OCI-LY7 (cell line): ENCODE data around the gene GNA12. TPM values are rescaled to one million over a fixed set of nuclear protein-coding genes. Genes with fewer than 3 reads are reported as not detected.

Source experiments
- BruUV-seq: library from RNA; stranded (reverse); fragments of 400-500 nt; replicated peaks from 2 replicates; lab custom pipeline; 2021; lab: Mats Ljungman, UMichigan
- CTCF ChIA-PET: fragments of 300-600 bp; sonication (Branson Sonifier 250); formaldehyde crosslinking; loops from one replicate; lab custom pipeline; 2022; ENCODE audit warnings: antibody characterized with exemption; ENCODE audit not compliant: unreplicated experiment; lab: Charles Lee
- POLR2A ChIA-PET: fragments of 300-600 bp; sonication (Branson Sonifier 250); formaldehyde crosslinking; loops from one replicate; lab custom pipeline; 2022; ENCODE audit warnings: antibody characterized with exemption; lab: Charles Lee
- DNase-seq: peaks from one replicate; pipeline ENCODE4 v3.0.0-alpha.2; 2015; ENCODE audit warnings: low spot score
- H2AFZ ChIP-seq: fragments of 200-600 bp; sonication (generic), shearing (Covaris generic); 2 replicates; pipeline ENCODE4 v1.6.1; 2014; ENCODE audit warnings: mild to moderate bottlenecking, antibody characterized with exemption, low read length, moderate library complexity
- H3K27ac ChIP-seq: fragments of 200-600 bp; sonication (generic); 2 replicates; pipeline ENCODE4 v1.5.1; 2014; ENCODE audit warnings: mixed run types, low read depth, mild to moderate bottlenecking, moderate library complexity, low read length, inconsistent platforms; ENCODE audit not compliant: poor library complexity, severe bottlenecking
- H3K36me3 ChIP-seq: fragments of 200-600 bp; sonication (generic); 2 replicates; pipeline ENCODE4 v1.6.1; 2014; ENCODE audit warnings: mild to moderate bottlenecking, antibody characterized with exemption, low read length, moderate library complexity, mixed read lengths; ENCODE audit not compliant: insufficient read depth
- H3K4me1 ChIP-seq: fragments of 200-600 bp; sonication (generic); 2 replicates; pipeline ENCODE4 v1.5.1; 2014; ENCODE audit warnings: mild to moderate bottlenecking, low read length; ENCODE audit not compliant: insufficient read depth, poor library complexity, severe bottlenecking
- H3K4me2 ChIP-seq: fragments of 200-600 bp; sonication (generic); 2 replicates; pipeline ENCODE4 v1.6.1; 2014; ENCODE audit warnings: mild to moderate bottlenecking, low read length
- H3K4me3 ChIP-seq: fragments of 200-600 bp; sonication (generic); 2 replicates; pipeline ENCODE4 v1.5.1; 2014; ENCODE audit warnings: mild to moderate bottlenecking, low read depth, low read length; ENCODE audit not compliant: poor library complexity, severe bottlenecking
- H3K79me2 ChIP-seq: fragments of 200-600 bp; sonication (generic); 2 replicates; pipeline ENCODE4 v1.6.1; 2016; ENCODE audit warnings: low read depth, mild to moderate bottlenecking, low read length, moderate library complexity, mixed read lengths; ENCODE audit not compliant: insufficient read depth
- H3K9me2 ChIP-seq: fragments of 200-600 bp; sonication (generic); 2 replicates; pipeline ENCODE4 v1.6.1; 2016; ENCODE audit warnings: mild to moderate bottlenecking, low read length, mixed read lengths; ENCODE audit not compliant: insufficient read depth
- H3K9me3 ChIP-seq: fragments of 200-600 bp; sonication (generic); 2 replicates; pipeline ENCODE4 v1.6.1; 2014; ENCODE audit warnings: mild to moderate bottlenecking, mixed run types, low read length, mixed read lengths
- H4K20me1 ChIP-seq: fragments of 200-600 bp; sonication (generic); 2 replicates; pipeline ENCODE4 v1.6.1; 2014; ENCODE audit warnings: mild to moderate bottlenecking, antibody characterized with exemption, low read length, moderate library complexity, mixed read lengths; ENCODE audit not compliant: insufficient read depth
- EZH2phosphoT487 ChIP-seq: fragments of 200-600 bp; sonication (generic); IDR thresholded peaks from 2 replicates; pipeline ENCODE4 v1.6.1; 2018; ENCODE audit warnings: low read depth, borderline replicate concordance, mild to moderate bottlenecking, mixed run types, antibody characterized with exemption, low read length, moderate library complexity, mixed read lengths
- intact Hi-C: fragments of 100-400 bp; cut with micrococcal nuclease; formaldehyde crosslinking; loops from one replicate; pipeline ENCODE4 v1.10.0; 2022; ENCODE audit not compliant: unreplicated experiment
- total RNA-seq, 2 experiments: library from RNA; depleted of rRNA in 1 of 2; stranded (reverse); fragments of >200 nt in 1 of 2; shearing (Covaris generic) in 1 of 2; gene quantifications; 2 replicates each; pipeline ENCODE4 v1.2.3, GENCODE V29; 2014 to 2022
- TF ChIP-seq, protein P1 (sequence below): fragments of 200-600 bp; sonication (generic); conservative IDR thresholded peaks from 2 replicates; pipeline ENCODE4 v1.5.1; 2014; ENCODE audit warnings: mild to moderate bottlenecking, antibody characterized with exemption, low read length, moderate library complexity, mixed read lengths

Gene GNA12
- total RNA-seq, 2 experiments from 2014 or later, result 10.3 to 35.9 TPM

- Histone ChIP-seq H2AFZ (no peak overlapping the region), H3K9me2 (no peaks in the 10 kb centered on the region), H3K4me2 (no peak overlapping the region), H3K79me2 (peaks cover 25% of the 10 kb centered on the region; the same call in 1 of the 2 replicates), H3K4me1 (peaks cover 13% of the 10 kb centered on the region), H3K4me3 (no peak overlapping the region), H3K36me3 (peaks cover 4% of the 10 kb centered on the region), H3K9me3 (no peaks in the 10 kb centered on the region), H3K27ac (no peak overlapping the region), H4K20me1 (peaks cover 13% of the 10 kb centered on the region; the same call in 1 of the 2 replicates)
- TF ChIP-seq, protein P1, sequence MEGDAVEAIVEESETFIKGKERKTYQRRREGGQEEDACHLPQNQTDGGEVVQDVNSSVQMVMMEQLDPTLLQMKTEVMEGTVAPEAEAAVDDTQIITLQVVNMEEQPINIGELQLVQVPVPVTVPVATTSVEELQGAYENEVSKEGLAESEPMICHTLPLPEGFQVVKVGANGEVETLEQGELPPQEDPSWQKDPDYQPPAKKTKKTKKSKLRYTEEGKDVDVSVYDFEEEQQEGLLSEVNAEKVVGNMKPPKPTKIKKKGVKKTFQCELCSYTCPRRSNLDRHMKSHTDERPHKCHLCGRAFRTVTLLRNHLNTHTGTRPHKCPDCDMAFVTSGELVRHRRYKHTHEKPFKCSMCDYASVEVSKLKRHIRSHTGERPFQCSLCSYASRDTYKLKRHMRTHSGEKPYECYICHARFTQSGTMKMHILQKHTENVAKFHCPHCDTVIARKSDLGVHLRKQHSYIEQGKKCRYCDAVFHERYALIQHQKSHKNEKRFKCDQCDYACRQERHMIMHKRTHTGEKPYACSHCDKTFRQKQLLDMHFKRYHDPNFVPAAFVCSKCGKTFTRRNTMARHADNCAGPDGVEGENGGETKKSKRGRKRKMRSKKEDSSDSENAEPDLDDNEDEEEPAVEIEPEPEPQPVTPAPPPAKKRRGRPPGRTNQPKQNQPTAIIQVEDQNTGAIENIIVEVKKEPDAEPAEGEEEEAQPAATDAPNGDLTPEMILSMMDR, result no peak
- TF ChIP-seq EZH2phosphoT487, result no peak
- ChIA-PET CTCF (interaction anchor here (1.2 kb wide), 2 partner anchors 21 to 89 kb away, joined by 3 to 5 read pairs; no protein-coding TSS in a partner anchor), POLR2A (interaction anchor here (0.6 to 1.3 kb wide), 5 partner anchors 9 to 255 kb away, joined by 3 to 5 read pairs (median 4); no protein-coding TSS in a partner anchor)
- intact Hi-C loops, result no loop called here
- no TSS peak for BruUV-seq
- no peak for DNase-seq
These were observed 44.9 kb downstream of the GNA12 start for GRCh38 chr7:2799253-2799652.

- Histone ChIP-seq H3K4me1 (peaks cover 13% of the 10 kb centered on the region), H3K9me3 (no peaks in the 10 kb centered on the region), H4K20me1 (peaks cover 13% of the 10 kb centered on the region; the same call in 1 of the 2 replicates), H3K4me2 (no peak overlapping the region), H2AFZ (no peak overlapping the region), H3K36me3 (peaks cover 9% of the 10 kb centered on the region), H3K79me2 (peaks cover 25% of the 10 kb centered on the region; the same call in 1 of the 2 replicates), H3K4me3 (no peak overlapping the region), H3K27ac (no peak overlapping the region), H3K9me2 (no peaks in the 10 kb centered on the region)
- POLR2A ChIA-PET, result interaction anchor here (0.7 to 1.3 kb wide), 5 partner anchors 8 to 68 kb away, joined by 3 to 6 read pairs (median 4); no protein-coding TSS in a partner anchor
- intact Hi-C loops, result no loop called here
- no peak for TF ChIP-seq EZH2phosphoT487
- TF ChIP-seq, protein P1, result no peak
- no TSS peak for BruUV-seq
- CTCF ChIA-PET, result interaction anchor here (0.6 to 1.2 kb wide), 2 partner anchors 80 to 88 kb away, joined by 3 read pairs; no protein-coding TSS in a partner anchor
- no peak for DNase-seq
These were observed 45.4 kb downstream of the GNA12 start for GRCh38 chr7:2798669-2799068.
